Measurements from ENCODE around the gene DNAJC21.

Gene DNAJC21

DNA sequence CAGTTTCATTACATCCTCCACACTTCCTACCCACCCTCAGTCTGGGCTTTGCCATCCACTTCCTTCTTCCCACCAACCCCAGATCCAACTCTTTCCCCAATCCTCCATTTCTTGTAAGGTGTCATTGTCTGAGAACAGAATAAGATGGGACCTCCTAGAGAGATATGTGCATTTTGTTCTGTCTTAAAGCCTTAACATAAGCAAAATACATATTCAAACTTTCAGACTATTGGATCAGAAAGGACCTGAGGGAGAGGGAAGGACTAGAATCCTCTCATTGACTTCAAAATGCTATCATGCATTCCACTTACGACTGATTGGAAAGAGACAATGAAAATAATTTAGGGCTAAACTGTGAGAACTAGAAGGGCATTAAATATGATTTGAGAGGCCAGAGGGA lies 75.4 kb downstream of the DNAJC21 start:
- Mint-ChIP-seq H3K27me3 (ENCODE audit: low read depth) (peaks cover 17% of the 10 kb centered on the region), H3K36me3 (ENCODE audit: low read depth) (no peaks in the 10 kb centered on the region), H3K4me1 (no peaks in the 10 kb centered on the region), H3K27ac (no peak overlapping the region), H3K4me3 (no peak overlapping the region), H3K9me3 (peaks cover 4% of the 10 kb centered on the region)
- TF ChIP-seq, protein P1, sequence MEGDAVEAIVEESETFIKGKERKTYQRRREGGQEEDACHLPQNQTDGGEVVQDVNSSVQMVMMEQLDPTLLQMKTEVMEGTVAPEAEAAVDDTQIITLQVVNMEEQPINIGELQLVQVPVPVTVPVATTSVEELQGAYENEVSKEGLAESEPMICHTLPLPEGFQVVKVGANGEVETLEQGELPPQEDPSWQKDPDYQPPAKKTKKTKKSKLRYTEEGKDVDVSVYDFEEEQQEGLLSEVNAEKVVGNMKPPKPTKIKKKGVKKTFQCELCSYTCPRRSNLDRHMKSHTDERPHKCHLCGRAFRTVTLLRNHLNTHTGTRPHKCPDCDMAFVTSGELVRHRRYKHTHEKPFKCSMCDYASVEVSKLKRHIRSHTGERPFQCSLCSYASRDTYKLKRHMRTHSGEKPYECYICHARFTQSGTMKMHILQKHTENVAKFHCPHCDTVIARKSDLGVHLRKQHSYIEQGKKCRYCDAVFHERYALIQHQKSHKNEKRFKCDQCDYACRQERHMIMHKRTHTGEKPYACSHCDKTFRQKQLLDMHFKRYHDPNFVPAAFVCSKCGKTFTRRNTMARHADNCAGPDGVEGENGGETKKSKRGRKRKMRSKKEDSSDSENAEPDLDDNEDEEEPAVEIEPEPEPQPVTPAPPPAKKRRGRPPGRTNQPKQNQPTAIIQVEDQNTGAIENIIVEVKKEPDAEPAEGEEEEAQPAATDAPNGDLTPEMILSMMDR (IDR thresholded peaks at IDR 0.05; ENCODE audit: unreplicated experiment in 3 of 3), result no peak

All from nephron (organoid).